ENCODE data around the gene HS3ST6.

- no peak for TF ChIP-seq CTCF (IDR thresholded peaks at IDR 0.05)
- TF ChIP-seq POLR2A (IDR thresholded peaks at IDR 0.05) = no peak
Observed at GRCh38 chr16:1924095-1924494, 5.9 kb upstream of the HS3ST6 start.

Data from vagina (tissue), 2 donors.